HG02642 (cell line): ENCODE data around the gene EFCAB5.
"Not testable (repeated sequence)": the region's sequence is repeated elsewhere in the genome, so short reads cannot be mapped to it uniquely, and the experiment has no call there.

Experiments
- ATAC-seq: cut with Tn5 transposase; IDR thresholded peaks from one replicate; pipeline ENCODE4 v1.9.1; 2021; ENCODE audit warnings: mild to moderate bottlenecking; ENCODE audit not compliant: unreplicated experiment, poor library complexity

Gene EFCAB5

GRCh38 chr17:30087431-30087830 is 146.0 kb downstream of the EFCAB5 start:
- ATAC-seq, result not testable (repeated sequence)

DNA sequence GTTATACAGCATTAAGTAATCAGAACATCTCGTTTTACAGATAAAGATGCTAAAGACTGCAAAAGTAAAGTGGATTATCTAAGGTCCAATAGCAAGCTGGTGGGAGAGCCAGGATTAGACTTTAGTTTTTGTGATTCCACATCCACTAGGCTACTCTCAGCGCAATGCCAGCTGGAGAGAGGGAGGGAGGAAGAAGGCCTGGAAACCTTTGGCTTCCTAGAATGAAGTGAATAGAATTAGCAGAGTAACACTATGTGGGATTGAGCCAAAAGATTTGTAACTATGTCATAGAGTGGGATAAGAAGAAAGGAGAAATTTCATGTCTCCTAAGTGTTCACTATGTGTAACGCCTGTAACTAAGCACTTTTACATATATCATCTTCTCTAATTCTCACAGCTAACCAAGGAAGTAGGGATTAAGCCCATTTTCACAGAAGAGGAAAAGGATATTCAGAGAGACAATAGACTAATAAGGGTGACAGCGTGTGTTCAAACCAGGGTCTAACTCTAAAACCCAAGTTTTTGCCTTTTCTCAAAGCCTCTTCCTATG is 149.8 kb downstream of the EFCAB5 start:
- no peak for ATAC-seq

DNA sequence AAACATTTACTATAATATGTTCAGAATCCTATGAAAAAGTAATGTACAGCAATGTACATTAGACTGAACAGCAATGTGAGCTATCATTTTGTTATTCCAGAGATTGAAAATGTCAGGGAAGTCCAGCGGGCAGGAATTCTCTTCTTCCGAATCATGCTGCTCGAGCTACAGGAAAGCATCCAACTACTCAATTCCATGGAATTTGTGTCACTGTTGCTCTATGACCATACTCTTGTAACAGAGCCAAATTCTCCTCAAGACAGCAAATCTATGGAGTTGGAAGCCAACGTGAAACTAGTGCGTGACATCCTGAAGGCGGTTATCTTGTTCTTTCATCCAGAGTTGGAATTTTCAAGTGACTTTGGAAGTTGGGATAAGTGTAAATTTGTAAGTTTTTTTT is 150.3 kb downstream of the EFCAB5 start:
- ATAC-seq, result no peak

- no peak for ATAC-seq
Measured at GRCh38 chr17:30092886-30093285, 151.5 kb downstream of the EFCAB5 start.

GRCh38 chr17:30093463-30094147 is 152.2 kb downstream of the EFCAB5 start:
- no peak for ATAC-seq

DNA sequence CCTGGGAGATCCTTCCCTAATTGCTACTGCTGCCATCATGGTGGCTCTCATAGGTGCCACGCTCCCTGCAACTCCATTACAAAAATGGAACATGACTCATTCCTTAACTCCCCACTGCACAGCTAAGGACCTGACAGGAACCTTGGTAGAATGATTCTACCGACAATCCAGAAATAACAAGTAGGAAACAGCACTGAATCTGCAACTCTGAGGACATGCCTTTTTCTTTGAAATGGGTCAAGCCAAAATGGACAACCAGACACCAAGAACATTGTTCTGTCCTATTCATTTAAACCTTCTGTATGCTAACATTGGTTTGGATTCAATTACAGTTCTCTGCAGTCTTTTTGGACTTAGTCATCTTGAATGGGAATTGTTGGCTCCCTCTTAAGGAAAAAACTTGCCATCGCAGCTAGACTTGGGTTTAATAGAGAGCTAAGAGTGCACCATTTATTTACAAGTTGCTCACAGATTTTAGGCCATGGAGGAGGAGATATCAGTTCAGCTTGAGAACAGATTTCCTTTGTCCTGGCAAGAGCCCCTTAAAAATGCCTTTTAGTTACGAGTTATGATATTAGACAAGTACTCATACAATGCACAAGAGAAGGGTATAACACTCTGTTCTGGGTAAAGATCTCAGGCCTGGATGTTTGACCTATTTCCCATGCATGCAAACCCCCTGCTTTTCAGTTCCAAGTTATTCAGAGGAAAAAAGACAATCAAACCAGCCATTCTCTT is 154.2 kb downstream of the EFCAB5 start:
- no peak for ATAC-seq

DNA sequence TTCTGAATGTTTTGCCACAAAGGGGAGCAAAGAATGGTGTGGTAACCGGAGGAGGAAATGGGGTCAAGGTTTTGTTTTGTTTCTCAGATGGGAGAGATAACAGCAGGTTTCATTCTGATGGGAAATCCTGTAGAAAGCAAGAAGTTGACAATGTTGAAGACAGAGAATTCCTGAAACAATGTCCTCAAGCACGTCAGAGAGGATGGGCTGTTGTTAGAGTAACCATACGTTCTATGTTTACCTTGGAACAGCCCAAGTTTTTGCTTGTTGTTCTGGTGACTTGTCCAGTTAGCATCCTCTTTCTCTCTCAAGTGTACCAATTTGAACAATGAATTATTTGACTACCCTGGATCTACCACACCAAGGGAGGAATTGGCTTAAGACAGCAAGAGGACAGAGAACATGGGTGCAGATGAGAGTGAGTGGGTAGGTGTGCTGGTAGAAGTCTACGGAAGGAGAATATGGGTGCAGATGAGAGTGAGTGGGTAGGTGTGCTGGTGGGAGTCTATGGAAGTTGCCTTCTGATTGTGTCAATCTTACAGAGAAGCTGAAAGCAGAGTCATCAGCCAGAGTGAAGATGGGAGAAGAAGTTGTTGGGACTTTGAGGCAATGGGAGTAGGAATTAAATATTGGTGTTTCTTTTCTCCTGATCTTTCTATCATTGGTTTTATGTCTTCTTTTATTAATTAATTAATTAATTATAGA is 160.4 kb downstream of the EFCAB5 start:
- ATAC-seq, result no peak

DNA sequence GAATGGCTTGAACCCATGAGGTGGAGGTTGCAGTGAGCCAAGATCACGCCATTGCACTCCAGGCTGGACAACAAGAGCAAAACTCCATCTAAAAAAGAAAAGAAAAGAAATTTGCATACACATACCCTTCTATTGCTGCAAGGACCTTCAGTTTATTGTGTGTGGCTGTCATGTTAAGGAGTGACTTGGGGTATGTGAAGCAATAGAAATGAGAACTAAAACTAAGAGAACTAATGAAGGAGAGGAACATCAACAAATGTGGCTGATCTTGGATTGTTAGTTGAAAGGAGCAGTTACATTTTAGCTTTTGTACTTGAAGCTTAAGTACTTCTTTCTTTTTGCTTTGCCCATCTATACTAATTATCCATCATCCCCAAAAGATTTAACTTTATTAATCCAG is 162.5 kb downstream of the EFCAB5 start:
- ATAC-seq, result no peak

- peak; percentile 75 for ATAC-seq
Measured at GRCh38 chr17:30104575-30105339, 163.3 kb downstream of the EFCAB5 start.

GRCh38 chr17:30112794-30113193 is 171.4 kb downstream of the EFCAB5 start:
- ATAC-seq, result no peak

DNA sequence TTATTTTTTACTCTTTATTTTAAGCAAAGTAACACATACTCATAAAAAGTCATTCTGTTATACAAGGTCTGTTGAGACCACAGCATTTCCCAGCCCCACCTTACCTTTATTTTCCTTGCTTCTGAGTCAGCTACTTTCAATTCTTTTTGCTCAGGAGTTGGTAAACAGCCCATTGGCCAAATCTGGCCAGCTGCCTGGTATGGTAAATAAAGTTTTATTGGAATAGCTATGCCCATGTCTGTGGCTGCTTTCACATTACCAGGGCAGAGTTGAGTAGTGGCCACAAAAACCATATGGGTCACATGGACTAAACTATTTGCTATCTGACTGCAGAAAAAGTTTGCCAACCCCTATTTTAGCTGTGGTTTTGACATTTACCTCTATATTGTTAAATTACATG is 171.8 kb downstream of the EFCAB5 start:
- no peak for ATAC-seq

GRCh38 chr17:30116345-30116660 is 174.9 kb downstream of the EFCAB5 start:
- ATAC-seq, result no peak

DNA sequence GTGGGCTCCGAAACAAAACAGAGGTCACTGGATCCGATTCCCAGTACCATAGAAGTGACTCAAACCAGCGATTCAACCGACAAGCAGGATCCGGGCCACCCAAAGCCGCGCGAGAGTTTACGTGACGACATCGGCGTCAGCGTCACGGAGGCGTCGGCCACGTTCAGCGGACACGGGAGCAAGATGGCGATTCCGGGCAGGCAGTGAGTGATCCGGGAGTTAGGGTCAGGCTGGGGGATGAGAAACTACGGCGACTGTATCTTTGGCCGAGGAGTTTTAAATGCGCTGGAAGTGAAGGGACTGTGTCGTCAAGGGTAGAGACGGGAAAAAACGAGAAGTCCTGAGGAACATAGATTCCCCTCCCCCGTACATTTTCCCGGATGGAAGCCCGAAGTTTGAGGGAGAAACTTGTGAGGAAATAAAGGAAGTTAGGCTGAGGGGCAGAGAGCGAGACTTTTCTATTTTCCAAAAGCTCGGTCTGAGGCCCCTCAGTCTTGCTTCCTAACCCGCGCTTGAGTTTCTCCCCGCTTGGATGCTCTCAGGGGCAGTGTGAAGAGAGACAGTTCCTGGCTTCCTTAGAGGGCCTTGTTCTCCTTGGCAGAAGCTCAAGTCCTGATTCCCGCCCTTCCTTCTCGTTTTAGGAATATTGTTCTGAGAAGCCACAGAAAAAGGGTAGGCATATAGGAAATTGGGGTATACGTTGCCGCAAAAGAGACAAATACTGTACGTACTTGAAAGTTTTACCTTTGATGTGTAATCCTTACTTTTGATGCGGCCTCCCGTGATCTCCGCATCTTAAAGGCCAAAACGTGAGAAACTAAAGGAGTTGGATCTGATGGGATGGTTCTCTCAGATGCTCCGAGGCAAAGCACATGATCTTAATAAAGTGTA is 175.5 kb downstream of the EFCAB5 start, which contains the start of gene NSRP1:
TSS of gene NSRP1 (plus strand) at position 156 of the 891 bp plus-strand sequence. CDS start at position 184, 28 bp downstream.
- peak; percentile 92 for ATAC-seq

DNA sequence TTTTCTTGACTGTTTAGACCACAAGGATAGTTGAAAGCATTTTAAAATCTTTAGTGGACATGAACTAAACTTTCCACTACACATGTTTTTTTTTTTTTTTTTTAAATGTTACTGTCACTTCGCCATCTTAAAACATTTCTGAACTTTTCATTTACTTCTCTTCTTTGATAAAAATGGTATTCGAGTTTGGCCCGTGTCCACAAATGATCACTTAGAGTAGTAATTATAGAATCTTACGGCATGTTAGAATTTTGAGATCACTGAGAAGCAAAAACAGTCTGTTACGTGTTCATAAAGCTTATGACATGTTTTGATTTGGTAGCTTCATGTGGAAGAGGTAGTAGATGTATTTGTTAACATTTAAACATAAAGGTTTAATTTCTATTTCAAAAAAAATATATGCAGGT is 176.2 kb downstream of the EFCAB5 start:
- ATAC-seq, result no peak

DNA sequence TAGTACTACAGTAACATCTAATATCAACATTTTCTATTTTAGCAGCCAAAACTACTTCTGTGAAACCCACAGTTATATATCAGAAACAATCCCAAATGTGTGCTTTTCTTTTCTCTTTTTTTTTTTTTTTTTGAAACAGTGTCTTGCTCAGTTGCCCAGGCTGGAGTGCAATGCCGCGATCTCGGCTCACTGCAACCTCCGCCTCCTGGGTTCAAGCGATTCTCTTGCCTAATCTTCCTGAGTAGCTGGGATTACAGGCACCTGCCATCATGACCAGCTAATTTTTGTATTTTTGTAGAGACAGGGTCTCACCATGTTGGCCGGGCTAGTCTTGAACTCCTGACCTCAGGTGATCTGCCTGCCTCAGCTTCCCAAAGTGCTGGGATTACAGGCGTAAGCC is 177.2 kb downstream of the EFCAB5 start:
- ATAC-seq, result not testable (repeated sequence)

DNA sequence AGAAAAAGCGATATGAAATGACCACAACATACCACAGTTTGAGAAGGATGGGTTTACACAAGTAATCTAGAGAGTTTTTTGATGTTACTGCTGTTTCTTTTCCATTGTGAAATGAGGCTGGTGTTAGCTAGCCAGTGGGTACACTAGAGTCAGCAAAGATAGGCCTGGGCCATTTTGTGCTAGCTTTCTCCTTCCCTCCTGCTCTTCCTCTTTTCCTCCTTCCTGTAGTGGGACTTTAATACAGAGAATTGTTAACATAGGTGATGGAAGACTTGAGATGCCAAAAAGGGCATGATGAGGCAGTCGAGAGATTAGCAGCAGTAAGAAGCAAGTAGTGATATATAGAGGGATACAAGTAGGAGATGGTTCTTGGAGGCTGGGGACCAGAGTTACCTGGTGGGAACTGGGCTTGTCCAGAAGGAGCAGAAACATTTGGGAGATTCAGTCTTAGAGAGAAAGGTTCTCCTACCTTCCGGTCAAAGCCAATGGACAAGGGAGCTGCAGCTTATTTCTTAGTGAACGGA is 182.9 kb downstream of the EFCAB5 start:
- ATAC-seq, result no peak

GRCh38 chr17:30130121-30130520 is 188.7 kb downstream of the EFCAB5 start:
- no peak for ATAC-seq

DNA sequence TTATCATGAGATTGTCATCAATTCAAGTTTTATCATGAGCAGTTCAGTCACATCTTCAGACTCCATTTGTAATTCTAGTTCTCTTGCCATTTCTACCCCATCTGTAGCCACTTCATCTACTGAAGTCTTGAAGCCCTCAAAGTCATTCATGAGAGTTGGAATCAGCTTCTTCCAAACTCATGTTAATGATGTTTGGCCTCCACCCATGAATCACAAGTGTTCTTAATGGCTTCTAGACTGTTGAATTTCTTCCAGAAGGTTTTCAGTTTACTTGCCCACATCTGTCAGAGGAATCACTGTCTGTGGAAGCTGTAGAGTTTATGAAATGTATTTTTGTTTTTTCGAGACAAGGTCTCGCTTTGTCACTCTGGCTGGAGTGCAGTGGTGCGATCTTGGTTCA is 191.2 kb downstream of the EFCAB5 start:
- ATAC-seq, result no peak

DNA sequence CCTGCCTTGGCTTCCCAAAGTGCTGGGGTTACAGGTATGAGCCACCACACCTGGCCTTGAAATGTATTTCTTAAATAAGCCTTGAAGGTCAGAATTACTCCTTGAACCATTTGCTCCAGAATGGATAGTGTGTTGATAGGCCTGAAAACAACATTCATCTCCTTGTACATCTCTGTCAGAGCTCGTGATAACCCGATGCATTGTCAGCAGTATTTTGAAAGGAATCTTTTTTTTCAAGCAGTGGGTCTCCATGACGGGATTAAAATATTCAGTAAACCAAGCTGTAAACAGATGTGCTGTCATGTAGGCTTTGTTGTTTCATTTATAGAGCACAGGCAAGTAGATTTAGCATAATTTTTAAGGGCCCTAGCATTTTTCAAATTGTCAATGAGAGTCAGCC is 191.8 kb downstream of the EFCAB5 start:
- ATAC-seq, result no peak
